ENCODE data around the gene CRELD2. TPM values are rescaled to one million over a fixed set of nuclear protein-coding genes. Genes with fewer than 3 reads are reported as not detected.
A peak's percentile ranks its signal among the peaks of the same experiment; 100 is the strongest.

The CRELD2 gene
- total RNA-seq, 2 experiments from 2014 or later, result 58.0 to 58.1 TPM

DNA sequence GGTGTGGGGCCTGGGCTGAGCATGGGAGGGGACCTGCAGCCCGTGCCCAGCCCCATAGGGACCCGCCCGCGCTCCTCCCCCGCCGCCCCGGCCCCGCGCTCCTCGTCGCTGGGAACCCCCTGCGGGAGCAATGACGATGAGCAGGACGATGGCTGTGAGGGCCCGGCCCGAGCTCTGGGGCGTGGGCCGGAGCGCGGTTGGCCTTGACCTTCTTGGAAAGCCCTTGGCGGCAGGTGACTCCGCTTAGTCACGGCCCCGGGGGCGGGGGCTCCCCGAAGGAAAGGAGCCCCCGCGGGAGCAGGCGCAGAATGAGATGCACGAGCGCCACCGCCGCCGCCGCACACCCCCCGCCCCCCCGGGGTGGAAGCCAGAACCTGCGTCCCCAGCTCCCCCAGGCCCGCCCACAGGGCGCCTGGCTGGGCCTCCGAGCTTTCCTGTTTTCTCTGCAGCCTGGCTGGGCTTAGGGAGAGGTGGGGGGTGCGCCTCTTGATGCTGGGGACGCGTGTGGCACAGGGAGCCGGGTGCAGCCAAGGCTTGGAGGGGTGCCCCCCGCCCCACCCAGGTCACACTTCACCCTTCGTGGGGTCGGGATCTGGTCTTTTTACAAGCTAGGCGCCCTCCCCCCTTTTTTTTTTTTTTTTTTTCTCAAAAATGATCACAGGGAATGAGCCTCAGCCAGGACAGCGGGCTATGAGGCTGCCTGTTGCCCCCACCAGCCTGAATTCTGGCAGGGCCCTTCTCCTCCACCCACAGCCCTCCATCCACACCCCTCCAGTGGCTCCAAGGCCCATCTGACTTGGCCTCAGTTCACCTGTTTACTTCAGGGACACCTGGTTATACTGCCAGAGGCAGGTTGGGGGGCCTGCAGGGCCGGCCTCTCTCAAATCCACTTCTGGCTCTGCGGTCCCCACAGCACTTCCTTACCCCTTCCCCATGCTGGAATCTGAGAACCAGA, 17.9 kb downstream of the CRELD2 start:
- DNase-seq, result peak; percentile 93
- peak overlapping the region; percentile 68 for H3K4me3 Mint-ChIP-seq
- no peaks in the 10 kb centered on the region for H3K9me3 Mint-ChIP-seq (ENCODE audit: insufficient read depth)
- CTCF ChIA-PET, result interaction anchor here (1.0 to 1.4 kb wide), 3 partner anchors 24 to 94 kb away, joined by 3 read pairs; partner anchors contain the start of gene PIM3
- H3K36me3 Mint-ChIP-seq (ENCODE audit: low read depth), result peaks cover 2% of the 10 kb centered on the region
- no peaks in the 10 kb centered on the region for H3K27me3 Mint-ChIP-seq (ENCODE audit: low read depth)
- peak overlapping the region; percentile 81 for H3K27ac Mint-ChIP-seq
- peak; percentile 87 for ATAC-seq
- peaks cover 22% of the 10 kb centered on the region for H3K4me1 Mint-ChIP-seq (ENCODE audit: low read depth)
- POLR2A ChIA-PET, result interaction anchor here (0.8 to 1.5 kb wide), 9 partner anchors 11 to 35 kb away, joined by 3 to 10 read pairs (median 4); partner anchors contain the start of genes ALG12, CRELD2 and PIM3

DNA sequence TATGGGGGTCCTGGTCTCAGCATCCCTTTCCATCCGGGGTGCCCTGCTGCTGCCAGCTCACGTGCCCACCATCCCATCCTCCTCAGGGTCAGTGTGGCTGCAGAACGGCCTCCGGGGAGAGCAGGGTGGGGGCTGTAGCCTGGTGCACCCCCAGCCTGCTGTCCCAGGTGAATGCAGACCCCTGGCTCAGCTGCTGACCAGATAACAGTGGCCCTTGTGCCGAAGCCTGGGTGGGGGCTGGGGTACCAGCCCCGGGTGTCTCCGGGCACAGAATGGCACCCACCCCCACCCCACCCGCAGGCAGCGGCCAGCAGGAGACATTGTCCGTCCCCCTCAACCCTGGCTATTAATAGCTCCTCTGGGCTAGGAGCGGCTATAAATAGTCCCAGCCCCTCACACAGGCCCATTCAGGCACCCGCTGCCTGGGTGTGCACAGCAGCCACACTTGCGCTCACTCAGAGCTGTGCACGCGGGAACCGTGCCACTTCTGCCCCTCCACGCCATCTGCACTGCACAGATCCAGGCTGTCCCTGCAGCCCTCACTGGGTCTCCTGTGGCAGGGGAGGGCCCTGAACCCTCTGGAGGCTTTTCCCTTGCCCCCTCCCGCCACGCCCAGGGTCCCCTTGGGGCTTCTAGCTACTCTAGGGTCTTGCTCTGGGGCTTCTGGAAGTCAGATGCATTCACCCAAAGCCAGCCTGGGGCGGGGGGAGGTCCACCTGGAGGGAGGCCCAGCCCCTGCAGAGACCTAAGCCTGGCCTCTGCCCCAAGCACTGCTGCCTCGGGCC, 18.7 kb downstream of the CRELD2 start:
- ATAC-seq (no peak), DNase-seq (no peak)
- Mint-ChIP-seq H3K27ac (peak overlapping the region; percentile 81), H3K4me1 (ENCODE audit: low read depth) (peaks cover 19% of the 10 kb centered on the region), H3K4me3 (peak overlapping the region; percentile 68), H3K36me3 (ENCODE audit: low read depth) (peaks cover 2% of the 10 kb centered on the region), H3K27me3 (ENCODE audit: low read depth) (no peaks in the 10 kb centered on the region), H3K9me3 (ENCODE audit: insufficient read depth) (no peaks in the 10 kb centered on the region)
- CTCF ChIA-PET, result interaction anchor here (1.2 to 1.4 kb wide), 2 partner anchors 23 to 87 kb away, joined by 3 read pairs; partner anchors contain the start of gene PIM3
- POLR2A ChIA-PET, result interaction anchor here (1.2 to 1.5 kb wide), 5 partner anchors 22 to 34 kb away, joined by 3 to 10 read pairs (median 4); partner anchors contain the start of gene PIM3

GRCh38 chr22:49937758-49938564, 19.5 kb downstream of the CRELD2 start:
- H3K27ac Mint-ChIP-seq, result no peak overlapping the region
- peaks cover 2% of the 10 kb centered on the region for H3K36me3 Mint-ChIP-seq (ENCODE audit: low read depth)
- peaks cover 16% of the 10 kb centered on the region for H3K4me1 Mint-ChIP-seq (ENCODE audit: low read depth)
- POLR2A ChIA-PET, result no interaction called here
- ATAC-seq (no peak), DNase-seq (peak; percentile 21)
- CTCF ChIA-PET, result no interaction called here
- H3K4me3 Mint-ChIP-seq, result no peak overlapping the region
- no peaks in the 10 kb centered on the region for H3K9me3 Mint-ChIP-seq (ENCODE audit: insufficient read depth)
- no peaks in the 10 kb centered on the region for H3K27me3 Mint-ChIP-seq (ENCODE audit: low read depth)

- DNase-seq (peak; percentile 19), ATAC-seq (no peak)
- H3K27ac Mint-ChIP-seq, result peak overlapping the region; percentile 43
- peaks cover 10% of the 10 kb centered on the region for H3K4me1 Mint-ChIP-seq (ENCODE audit: low read depth)
- no peaks in the 10 kb centered on the region for H3K36me3 Mint-ChIP-seq (ENCODE audit: low read depth)
- ChIA-PET POLR2A (interaction anchor here (1.1 kb wide), 1 partner anchor 22 kb away, joined by 4 read pairs; the partner anchor contains the start of gene PIM3), CTCF (interaction anchor here (1.8 kb wide), 1 partner anchor 8 kb away, joined by 9 read pairs; no protein-coding TSS in a partner anchor)
- H3K9me3 Mint-ChIP-seq (ENCODE audit: insufficient read depth), result no peaks in the 10 kb centered on the region
- H3K4me3 Mint-ChIP-seq, result no peak overlapping the region
- no peaks in the 10 kb centered on the region for H3K27me3 Mint-ChIP-seq (ENCODE audit: low read depth)
Observed at GRCh38 chr22:49938565-49939136, 20.2 kb downstream of the CRELD2 start.

DNA sequence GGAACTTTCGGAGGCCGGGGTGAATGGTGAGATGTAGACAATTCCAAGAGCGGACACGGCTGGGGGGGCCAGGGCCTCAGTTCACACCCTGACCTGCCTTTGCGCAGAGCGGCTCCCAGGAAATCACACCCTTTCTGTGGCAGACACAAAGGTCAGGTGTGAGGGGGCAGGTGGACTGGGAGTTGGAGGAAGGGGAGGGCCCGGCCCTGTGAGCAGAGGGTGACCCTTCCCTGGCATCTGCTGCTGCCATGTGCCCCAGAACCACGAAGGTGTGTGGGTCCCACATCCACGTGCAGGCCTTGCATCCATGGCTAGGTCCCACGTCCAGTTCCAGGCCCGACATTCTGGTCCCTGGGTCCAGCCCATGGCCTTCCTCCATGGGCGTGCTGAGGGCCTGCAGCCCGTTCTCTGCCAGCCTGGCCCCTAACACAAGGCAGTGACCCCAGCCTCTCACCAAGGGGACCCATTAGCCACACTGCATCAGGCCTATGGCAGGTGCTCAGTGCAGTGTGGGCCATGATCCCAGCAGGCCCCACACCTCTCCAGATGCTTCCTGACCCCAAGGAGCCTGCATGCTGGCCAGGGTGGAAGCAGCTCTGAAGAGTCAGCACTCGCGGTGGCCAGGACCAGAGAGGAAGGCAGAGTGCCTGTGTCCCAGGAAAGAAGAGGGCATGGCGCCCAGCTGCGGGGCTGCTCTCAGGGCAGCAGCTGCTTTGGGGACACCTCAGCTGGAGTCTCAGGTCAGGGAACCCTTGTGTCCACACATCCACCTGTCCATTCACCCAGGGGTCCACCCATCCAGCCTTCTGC, 23.3 kb downstream of the CRELD2 start:
- Mint-ChIP-seq H3K27me3 (ENCODE audit: low read depth) (no peaks in the 10 kb centered on the region), H3K27ac (no peak overlapping the region), H3K9me3 (ENCODE audit: insufficient read depth) (peaks cover 3% of the 10 kb centered on the region), H3K4me1 (ENCODE audit: low read depth) (peaks cover 18% of the 10 kb centered on the region), H3K4me3 (no peak overlapping the region), H3K36me3 (ENCODE audit: low read depth) (no peaks in the 10 kb centered on the region)
- POLR2A ChIA-PET, result no interaction called here
- ATAC-seq (no peak), DNase-seq (no peak)
- CTCF ChIA-PET, result interaction anchor here (1.7 kb wide), 1 partner anchor 89 kb away, joined by 5 read pairs; no protein-coding TSS in a partner anchor

GRCh38 chr22:49942565-49943404, 24.4 kb downstream of the CRELD2 start:
- Mint-ChIP-seq H3K36me3 (ENCODE audit: low read depth) (no peaks in the 10 kb centered on the region), H3K27ac (no peak overlapping the region), H3K9me3 (ENCODE audit: insufficient read depth) (peaks cover 3% of the 10 kb centered on the region), H3K4me1 (ENCODE audit: low read depth) (peaks cover 12% of the 10 kb centered on the region), H3K4me3 (no peak overlapping the region), H3K27me3 (ENCODE audit: low read depth) (no peaks in the 10 kb centered on the region)
- ATAC-seq, result peak; percentile 15
- DNase-seq, result no peak
- ChIA-PET POLR2A (no interaction called here), CTCF (no interaction called here)

- CTCF ChIA-PET, result no interaction called here
- Mint-ChIP-seq H3K36me3 (ENCODE audit: low read depth) (no peaks in the 10 kb centered on the region), H3K9me3 (ENCODE audit: insufficient read depth) (peaks cover 3% of the 10 kb centered on the region), H3K27ac (no peak overlapping the region), H3K27me3 (ENCODE audit: low read depth) (no peaks in the 10 kb centered on the region), H3K4me3 (no peak overlapping the region), H3K4me1 (ENCODE audit: low read depth) (peaks cover 12% of the 10 kb centered on the region)
- ATAC-seq (no peak), DNase-seq (no peak)
- POLR2A ChIA-PET, result no interaction called here
Observed at GRCh38 chr22:49943405-49943765, 25.0 kb downstream of the CRELD2 start.

DNA sequence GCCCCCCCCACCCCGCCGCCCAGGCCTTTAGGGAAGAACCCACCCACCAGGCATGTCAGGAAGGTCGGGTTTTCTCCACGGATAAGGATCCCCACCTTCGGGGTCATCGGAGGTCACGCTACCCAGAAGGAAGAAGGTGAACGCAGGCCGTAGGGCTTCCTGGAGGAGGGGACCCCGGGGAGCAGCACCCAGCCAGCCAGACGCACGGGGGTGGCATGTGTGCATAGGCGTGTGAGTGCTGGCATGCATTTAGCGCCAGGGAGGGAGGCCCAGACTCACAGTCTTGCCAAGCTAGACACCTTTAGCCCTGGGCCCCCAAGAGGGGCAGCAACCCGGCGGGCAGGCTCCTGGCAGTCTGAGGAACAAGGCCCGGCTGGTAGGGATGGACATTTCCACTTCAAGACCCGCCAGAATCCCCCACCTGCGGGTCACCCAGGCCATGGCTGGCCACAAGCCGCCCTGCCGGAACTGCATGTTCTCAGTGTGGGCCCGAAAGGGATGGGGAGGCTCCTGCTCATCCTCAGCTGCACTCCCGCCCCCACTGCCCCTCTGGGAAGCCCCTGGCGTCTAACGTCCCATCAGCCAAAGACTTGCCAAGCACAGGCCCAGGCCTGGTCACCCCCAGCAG, 25.5 kb downstream of the CRELD2 start:
- peaks cover 12% of the 10 kb centered on the region for H3K4me1 Mint-ChIP-seq (ENCODE audit: low read depth)
- ATAC-seq (no peak), DNase-seq (no peak)
- peaks cover 3% of the 10 kb centered on the region for H3K9me3 Mint-ChIP-seq (ENCODE audit: insufficient read depth)
- H3K4me3 Mint-ChIP-seq, result no peak overlapping the region
- ChIA-PET POLR2A (no interaction called here), CTCF (no interaction called here)
- no peaks in the 10 kb centered on the region for H3K27me3 Mint-ChIP-seq (ENCODE audit: low read depth)
- H3K27ac Mint-ChIP-seq, result no peak overlapping the region
- no peaks in the 10 kb centered on the region for H3K36me3 Mint-ChIP-seq (ENCODE audit: low read depth)

- no peak for ATAC-seq
- no peak overlapping the region for H3K4me3 Mint-ChIP-seq
- H3K9me3 Mint-ChIP-seq (ENCODE audit: insufficient read depth), result peaks cover 3% of the 10 kb centered on the region
- CTCF ChIA-PET, result no interaction called here
- H3K36me3 Mint-ChIP-seq (ENCODE audit: low read depth), result no peaks in the 10 kb centered on the region
- H3K27ac Mint-ChIP-seq, result peak overlapping the region; percentile 64
- H3K4me1 Mint-ChIP-seq (ENCODE audit: low read depth), result peaks cover 12% of the 10 kb centered on the region
- no peaks in the 10 kb centered on the region for H3K27me3 Mint-ChIP-seq (ENCODE audit: low read depth)
- no peak for DNase-seq
- POLR2A ChIA-PET, result no interaction called here
Observed at GRCh38 chr22:49944399-49944891, 26.0 kb downstream of the CRELD2 start.

Data from activated CD8-positive, alpha-beta T cell treated with anti-CD3 and anti-CD28 coated beads, Interleukin-2, amount 10 ng/mL, durations not matched to agents 7 days and 5 days (primary cell).